Fibroblast of peridontal ligament (primary cell): ENCODE measurements around the gene CTDSPL2.
"Not testable (repeated sequence)": the region's sequence is repeated elsewhere in the genome, so short reads cannot be mapped to it uniquely, and the experiment has no call there.

Experiments used
- DNase-seq: peaks from one replicate; pipeline ENCODE4 v3.0.0-alpha.2; 2010; ENCODE audit errors: extremely low read depth

The CTDSPL2 gene

GRCh38 chr15:44426975-44427755 is at the start of gene CTDSPL2:
Gene CTDSPL2, plus strand, starts transcription at chr15:44427629. Its CDS starts 31,386 bp downstream, at chr15:44459015.
- DNase-seq = peak; percentile 98

DNA sequence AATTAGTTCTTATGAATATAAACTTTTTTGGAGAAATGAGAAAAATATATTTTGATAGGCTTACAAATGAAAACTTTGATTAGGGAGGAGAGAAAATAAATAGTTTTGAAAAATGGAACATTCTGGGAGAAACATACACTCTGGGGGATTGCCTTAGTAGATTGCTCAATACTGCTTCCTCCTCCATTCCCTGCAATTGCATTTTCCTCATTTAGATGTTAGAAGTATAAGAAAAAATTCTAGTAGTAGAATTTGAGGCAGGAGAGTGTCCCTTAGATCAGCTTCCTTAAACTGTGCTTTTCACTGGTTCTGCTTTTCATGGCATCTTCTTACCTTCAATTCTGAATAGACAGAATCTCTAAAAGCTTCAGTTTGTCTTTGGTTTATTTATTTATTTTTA is 46.2 kb upstream of the CTDSPL2 start:
- DNase-seq = peak; percentile 61

- no peak for DNase-seq
Observed at GRCh38 chr15:44385344-44385942, 42.0 kb upstream of the CTDSPL2 start.

DNA sequence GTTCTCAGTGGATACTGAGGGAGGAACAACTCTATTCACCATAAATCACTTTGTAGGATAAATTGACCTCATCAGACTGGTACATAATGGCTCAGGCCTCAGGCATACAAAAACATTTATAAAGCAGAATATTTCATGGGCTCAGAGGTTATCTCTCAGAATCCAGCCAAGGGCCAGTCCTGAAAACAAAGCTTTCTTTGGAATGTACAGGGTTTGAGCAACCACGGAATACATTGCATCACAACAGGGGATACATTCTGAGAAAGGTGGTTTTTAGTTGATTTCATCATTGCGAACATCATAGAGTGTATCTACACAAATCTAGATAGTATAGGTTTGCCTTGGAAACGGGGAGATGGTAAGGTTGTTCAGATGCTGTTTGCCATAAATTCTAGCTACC is 33.4 kb upstream of the CTDSPL2 start:
- no peak for DNase-seq

GRCh38 chr15:44394562-44394961 is 32.9 kb upstream of the CTDSPL2 start:
- no peak for DNase-seq

DNA sequence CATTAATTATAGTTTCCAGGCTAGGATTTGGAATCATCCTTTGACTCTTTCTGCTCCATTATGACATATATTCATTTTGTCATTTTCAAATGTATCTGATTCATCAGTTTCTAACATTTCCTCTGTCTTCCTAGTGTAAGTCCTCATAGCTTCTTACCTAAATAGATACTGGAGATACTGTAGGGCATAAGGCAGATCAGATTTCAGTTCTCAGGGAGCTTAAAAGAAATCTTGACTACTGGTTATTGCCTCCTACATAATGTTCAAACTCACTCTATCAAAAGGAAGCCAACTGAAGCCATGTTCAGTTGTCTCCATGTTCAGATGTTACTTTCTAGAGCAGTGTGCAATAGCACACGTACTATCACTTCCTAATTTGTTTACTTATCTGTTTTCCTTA is 29.6 kb upstream of the CTDSPL2 start:
- no peak for DNase-seq

DNA sequence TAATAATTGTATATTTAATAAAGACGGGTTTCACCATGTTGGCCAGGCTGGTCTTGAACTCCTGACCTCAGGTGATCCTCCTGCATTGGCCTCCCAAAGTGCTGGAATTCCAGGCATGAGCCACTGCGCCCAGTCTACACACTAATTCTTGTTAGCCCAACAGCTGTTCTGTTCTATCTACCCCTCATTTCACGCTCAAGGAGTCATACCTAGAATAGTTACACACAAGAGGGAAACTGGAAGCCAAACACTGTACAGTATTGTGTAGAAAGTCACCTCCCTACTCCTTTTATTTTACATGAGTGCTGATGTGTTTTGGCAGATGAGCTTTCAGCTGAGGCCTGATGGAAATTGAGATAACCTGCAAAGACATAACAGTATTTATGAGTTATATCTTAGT is 13.4 kb upstream of the CTDSPL2 start:
- DNase-seq = no peak

- DNase-seq = peak; percentile 6
Observed at GRCh38 chr15:44427756-44428724, 611 bp downstream of the CTDSPL2 start.

DNA sequence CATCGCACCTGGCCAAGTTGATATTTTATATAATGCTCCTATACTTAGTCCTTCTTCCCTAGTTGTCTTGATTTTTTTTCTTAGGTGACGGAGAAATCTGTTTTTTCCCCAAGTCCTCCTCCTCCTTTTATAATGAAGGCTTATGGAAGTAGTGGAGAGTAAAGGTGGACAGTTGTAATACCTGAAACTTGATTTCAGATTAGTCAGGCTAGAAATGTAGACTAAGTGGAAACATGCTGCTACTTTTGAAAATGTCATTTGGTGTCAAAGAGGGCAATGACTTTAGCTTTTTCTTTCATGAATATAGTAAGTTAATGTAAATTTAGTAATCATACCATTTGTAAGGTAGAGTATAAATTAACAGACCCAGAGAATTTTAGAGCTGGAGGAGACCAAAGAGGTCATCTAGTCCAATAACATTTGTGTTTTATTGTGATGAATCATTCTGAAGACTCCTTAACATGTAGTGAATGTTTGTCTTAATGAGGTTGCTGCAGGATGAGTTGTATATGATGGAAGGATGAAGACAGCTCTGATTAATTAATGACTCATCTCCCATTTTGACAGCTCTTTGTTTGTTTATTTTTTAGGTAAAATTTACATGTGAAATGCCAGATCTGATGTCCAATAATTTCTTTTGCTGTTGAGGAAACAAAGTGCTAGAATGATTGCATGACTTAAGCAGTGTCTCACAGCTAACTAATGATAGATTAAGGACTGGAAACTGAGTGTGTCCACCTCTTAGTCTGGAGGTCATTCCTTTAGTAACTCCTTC is 8.7 kb downstream of the CTDSPL2 start:
- peak; percentile 11 for DNase-seq

DNA sequence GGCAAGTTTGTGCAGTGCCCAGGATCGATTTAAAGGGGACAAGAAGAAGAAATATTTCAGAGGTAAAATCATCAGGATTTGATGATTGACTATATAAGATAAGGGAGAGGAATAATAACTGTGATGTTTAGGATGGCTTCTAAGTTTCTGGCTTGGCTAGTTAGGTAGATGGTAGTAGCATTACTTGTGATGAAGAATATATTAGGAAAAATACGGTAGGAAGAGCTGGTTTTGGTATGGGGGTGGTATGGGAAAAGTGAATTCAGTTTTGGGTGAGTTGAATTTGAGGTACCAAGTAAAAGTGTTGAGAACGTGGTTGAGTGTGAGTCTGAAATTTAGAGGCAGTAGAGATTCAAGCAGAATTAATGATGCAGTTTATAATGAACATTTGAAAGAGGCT is 11.0 kb downstream of the CTDSPL2 start:
- DNase-seq = no peak

- DNase-seq = no peak
Observed at GRCh38 chr15:44441095-44441501, 13.7 kb downstream of the CTDSPL2 start.

- DNase-seq = no peak
Observed at GRCh38 chr15:44443515-44443914, 16.1 kb downstream of the CTDSPL2 start.

DNA sequence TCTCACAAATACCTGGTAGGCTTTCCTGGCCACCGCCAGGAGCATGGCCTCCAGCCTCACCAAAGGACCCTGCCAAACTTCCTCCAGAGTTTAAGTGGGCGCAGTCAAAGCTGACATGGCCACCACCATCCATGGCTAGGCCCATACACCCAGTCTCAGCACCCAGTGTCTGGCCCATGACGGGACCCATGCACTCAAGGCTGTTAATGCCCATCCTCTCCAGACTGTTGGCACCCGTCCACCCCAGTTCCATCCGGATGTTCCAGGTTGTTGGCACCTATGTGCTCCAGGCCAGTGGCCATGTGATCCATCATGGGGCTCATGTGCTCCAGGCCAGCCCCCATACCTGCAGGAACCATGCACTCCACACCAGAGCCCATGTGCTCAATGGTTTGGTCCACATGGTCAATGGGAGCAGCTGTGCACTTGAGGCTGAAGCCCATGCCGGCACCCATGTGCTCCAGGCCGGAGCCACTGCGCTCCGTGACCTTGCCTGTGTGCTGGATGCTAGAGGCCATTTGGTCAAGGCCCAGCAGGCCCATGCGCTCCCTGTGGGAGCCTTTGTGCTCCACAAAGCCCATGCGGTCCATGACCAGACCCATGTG is 20.4 kb downstream of the CTDSPL2 start:
- DNase-seq = no peak

- no peak for DNase-seq
Observed at GRCh38 chr15:44450172-44450571, 22.7 kb downstream of the CTDSPL2 start.

GRCh38 chr15:44453578-44454283 is 26.3 kb downstream of the CTDSPL2 start:
- DNase-seq = not testable (repeated sequence)

DNA sequence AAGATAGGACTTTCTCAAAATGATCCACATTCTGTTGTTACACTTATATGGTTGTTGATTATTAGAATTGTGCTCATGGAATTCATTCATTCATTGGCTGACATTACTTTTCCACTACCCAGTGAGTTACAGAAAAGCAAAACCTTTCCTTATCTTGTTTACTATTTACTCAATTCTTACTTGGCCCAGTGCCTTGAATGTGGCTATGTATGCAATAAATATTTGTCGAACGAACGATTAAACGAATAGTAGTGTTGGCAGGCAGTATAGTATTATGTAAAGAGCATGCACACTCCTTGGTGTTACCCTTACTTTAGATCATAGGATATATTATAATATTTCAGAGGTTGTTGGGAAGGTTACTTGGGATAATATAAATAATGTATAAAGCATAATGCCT is 31.0 kb downstream of the CTDSPL2 start:
- no peak for DNase-seq

- peak; percentile 52 for DNase-seq
Observed at GRCh38 chr15:44468709-44469385, 41.4 kb downstream of the CTDSPL2 start.

DNA sequence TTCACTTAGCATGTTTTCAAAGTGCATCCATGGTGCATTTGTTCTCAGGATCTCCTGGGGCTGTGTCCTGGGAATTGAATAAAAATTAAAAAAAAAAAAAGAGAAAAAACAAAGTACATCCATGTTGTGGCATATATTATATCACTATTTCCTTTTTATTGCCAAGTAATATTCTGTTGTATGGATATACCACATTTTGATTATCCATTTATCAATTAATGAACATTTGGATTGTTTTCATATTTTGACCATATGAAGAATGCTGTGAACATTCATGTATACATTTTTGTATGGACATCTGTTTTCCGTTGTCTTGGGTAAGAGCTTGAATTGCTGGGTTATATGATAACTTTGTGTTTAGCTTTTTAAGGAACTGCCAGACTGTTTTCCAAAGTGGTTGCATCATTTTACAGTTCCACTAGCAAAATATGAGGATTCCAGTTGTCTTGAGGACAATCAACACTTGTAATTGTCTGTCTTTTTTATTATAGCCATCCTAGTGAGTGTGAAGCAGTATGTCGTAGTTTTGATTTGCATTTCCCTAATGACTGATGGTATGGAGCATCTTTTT is 44.5 kb downstream of the CTDSPL2 start:
- peak; percentile 44 for DNase-seq

DNA sequence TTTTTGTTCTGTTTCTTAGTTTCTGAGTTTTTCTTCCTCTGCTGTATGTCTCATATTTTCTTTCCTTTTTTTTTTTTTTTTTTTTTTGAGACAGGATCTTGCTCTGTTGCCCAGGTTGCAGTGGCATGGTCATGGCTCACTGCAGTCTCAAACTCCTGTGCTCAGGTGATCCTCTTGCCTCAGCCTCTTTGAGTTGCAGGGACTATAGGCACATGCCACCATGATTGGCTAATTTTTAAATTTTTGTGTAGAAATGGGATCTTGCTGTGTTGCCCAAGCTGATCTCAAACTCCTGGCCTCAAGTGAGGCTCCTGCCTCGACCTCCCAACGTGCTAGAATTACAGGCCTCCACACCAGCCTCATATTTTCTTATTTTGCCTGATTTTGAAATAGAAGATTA is 51.9 kb downstream of the CTDSPL2 start:
- no peak for DNase-seq

- no peak for DNase-seq
Observed at GRCh38 chr15:44482090-44482489, 54.7 kb downstream of the CTDSPL2 start.
